Right lobe of liver (tissue), 6 donors: ENCODE data around the gene IFFO2. TPM values are rescaled to one million over a fixed set of nuclear protein-coding genes. Genes with fewer than 3 reads are reported as not detected.
A peak's percentile ranks its signal among the peaks of the same experiment; 100 is the strongest.

ENCODE experiments used
- ATAC-seq, 4 donors: fragments of 200-7000 bp; cut with Tn5 transposase; one replicate each; pipeline ENCODE4 v1.9.1; 2020; ENCODE audit warnings: mild to moderate bottlenecking in 4 of 4, moderate library complexity in 4 of 4
- DNase-seq, 3 donors: peaks; one replicate each; pipeline ENCODE4 v3.0.0-alpha.2; 2020
- H3K27ac ChIP-seq, 3 donors: fragments of 200-600 bp; one replicate each; pipeline ENCODE4 v1.8.0; 2022
- H3K27me3 ChIP-seq, 2 donors: fragments of 200-600 bp; one replicate each; pipeline ENCODE4 v1.8.0; 2022
- H3K36me3 ChIP-seq, 4 donors: fragments of 200-600 bp; sonication (generic) in 1 of 4; one replicate each; pipeline versions ENCODE4 v1.5.1 to v1.8.0; 2017 to 2022; ENCODE audit warnings: control low read depth in 1 of 4
- H3K4me1 ChIP-seq, 4 donors: fragments of 200-600 bp; sonication (generic) in 1 of 4; one replicate each; pipeline versions ENCODE4 v1.5.1 to v1.8.0; 2017 to 2022; ENCODE audit warnings: control low read depth in 1 of 4
- H3K4me3 ChIP-seq, 3 donors: fragments of 200-600 bp; one replicate each; pipeline ENCODE4 v1.8.0; 2022
- H3K9me3 ChIP-seq, 4 donors: fragments of 200-600 bp; sonication (generic) in 1 of 4; one replicate each; pipeline versions ENCODE4 v1.5.1 to v1.8.0; 2017 to 2022; ENCODE audit warnings: control low read depth in 1 of 4
- POLR2A ChIP-seq: fragments of 450-650 bp; IDR thresholded peaks from one replicate; pipeline ENCODE4 v1.6.1; 2017; ENCODE audit warnings: antibody characterized with exemption, mild to moderate bottlenecking
- WGBS: methylation state at CpG from one replicate; pipeline ENCODE4 v1.1.6; 2018; ENCODE audit warnings: low coverage, low lambda C conversion rate; ENCODE audit not compliant: insufficient coverage; ENCODE audit errors: missing lambda C conversion rate; 5-methylcytosine and 5-hydroxymethylcytosine counted together
- intact Hi-C, 2 donors: fragments of 100-400 bp; cut with DNase I; formaldehyde crosslinking; loops; one replicate each; pipeline versions ENCODE4 v1.11.2 to v1.14.1; 2022
- total RNA-seq, 6 experiments: library from RNA; depleted of rRNA in 2 of 6; stranded (reverse); fragments of >200 nt in 2 of 6; fragmentation: NEBNext Ultra II Directional in 3 of 6; extraction: Animal tissue kit (Norgen Biotek cat#: 25700) in 3 of 6; gene quantifications; one replicate each; pipeline versions ENCODE4 v1.1.0 to v1.2.4, GENCODE V29; 2016 to 2023
- TF ChIP-seq, protein P1 (sequence below), 4 donors: fragments of 200-600 bp in 3 of 4; fragments of 450-650 bp in 1 of 4; IDR thresholded peaks; one replicate each; pipeline versions ENCODE4 v1.5.1 to v1.8.0; 2016 to 2022; ENCODE audit warnings: antibody characterized with exemption in 4 of 4, mild to moderate bottlenecking in 2 of 4
- donor health status: DM: no; HTN: yes; CAD: no.
- donor health status: DM: no; HTN: no; CAD: no.
- donor health status: DM: no; HTN: no; CAD: no.
- donor health status: DM: no; HTN: yes; CAD: no.
- donor health status: DM: no; HTN: yes; CAD: no.

Gene IFFO2
- total RNA-seq, 6 experiments from 2014 or later: 2.9 to 12.7 (median 7.2) TPM

DNA sequence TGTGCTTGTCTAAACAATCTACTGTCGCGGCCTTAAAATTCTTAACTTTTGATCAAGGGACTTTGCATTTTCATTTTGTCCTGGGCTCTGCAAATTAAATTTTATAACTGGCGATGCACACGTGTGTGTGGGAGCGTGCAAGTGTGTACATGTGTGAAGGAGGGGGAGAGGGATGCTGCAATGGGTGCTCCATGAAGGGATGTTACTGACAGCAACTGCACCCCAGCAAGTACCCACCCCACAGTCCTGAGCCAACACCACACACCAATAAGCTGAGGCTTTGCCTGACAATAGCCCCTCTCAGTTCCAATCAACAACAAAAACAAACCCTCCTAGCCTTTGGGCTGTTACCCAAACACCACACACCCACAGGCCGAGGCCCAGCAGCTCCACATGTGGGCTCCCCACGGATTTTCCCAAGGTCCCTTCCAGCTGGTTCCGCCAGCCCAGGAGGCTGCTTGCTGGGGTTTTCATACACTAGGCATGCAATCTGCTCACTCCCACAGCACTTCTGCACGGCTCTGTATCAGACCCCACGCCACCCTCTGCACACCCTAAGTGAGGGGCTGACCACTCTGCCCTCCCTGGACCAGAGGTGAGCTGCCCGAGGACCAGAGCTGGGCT is 32.8 kb upstream of the IFFO2 start:
- no peak for DNase-seq
- TF ChIP-seq, protein P1, sequence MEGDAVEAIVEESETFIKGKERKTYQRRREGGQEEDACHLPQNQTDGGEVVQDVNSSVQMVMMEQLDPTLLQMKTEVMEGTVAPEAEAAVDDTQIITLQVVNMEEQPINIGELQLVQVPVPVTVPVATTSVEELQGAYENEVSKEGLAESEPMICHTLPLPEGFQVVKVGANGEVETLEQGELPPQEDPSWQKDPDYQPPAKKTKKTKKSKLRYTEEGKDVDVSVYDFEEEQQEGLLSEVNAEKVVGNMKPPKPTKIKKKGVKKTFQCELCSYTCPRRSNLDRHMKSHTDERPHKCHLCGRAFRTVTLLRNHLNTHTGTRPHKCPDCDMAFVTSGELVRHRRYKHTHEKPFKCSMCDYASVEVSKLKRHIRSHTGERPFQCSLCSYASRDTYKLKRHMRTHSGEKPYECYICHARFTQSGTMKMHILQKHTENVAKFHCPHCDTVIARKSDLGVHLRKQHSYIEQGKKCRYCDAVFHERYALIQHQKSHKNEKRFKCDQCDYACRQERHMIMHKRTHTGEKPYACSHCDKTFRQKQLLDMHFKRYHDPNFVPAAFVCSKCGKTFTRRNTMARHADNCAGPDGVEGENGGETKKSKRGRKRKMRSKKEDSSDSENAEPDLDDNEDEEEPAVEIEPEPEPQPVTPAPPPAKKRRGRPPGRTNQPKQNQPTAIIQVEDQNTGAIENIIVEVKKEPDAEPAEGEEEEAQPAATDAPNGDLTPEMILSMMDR (IDR thresholded peaks at IDR 0.05): no peak
- no peak for TF ChIP-seq POLR2A
- WGBS: 100% methylated on average over 3 of the region's 11 CpGs
- H3K36me3 ChIP-seq: no peaks in the 10 kb centered on the region
- H3K9me3 ChIP-seq: no peaks in the 10 kb centered on the region
- intact Hi-C loops: no loop called here
- no peak overlapping the region for H3K27ac ChIP-seq
- ATAC-seq: peak in 1 of 4 donors; percentile 14
- no peaks in the 10 kb centered on the region for H3K4me1 ChIP-seq
- no peaks in the 10 kb centered on the region for H3K27me3 ChIP-seq
- no peak overlapping the region for H3K4me3 ChIP-seq

DNA sequence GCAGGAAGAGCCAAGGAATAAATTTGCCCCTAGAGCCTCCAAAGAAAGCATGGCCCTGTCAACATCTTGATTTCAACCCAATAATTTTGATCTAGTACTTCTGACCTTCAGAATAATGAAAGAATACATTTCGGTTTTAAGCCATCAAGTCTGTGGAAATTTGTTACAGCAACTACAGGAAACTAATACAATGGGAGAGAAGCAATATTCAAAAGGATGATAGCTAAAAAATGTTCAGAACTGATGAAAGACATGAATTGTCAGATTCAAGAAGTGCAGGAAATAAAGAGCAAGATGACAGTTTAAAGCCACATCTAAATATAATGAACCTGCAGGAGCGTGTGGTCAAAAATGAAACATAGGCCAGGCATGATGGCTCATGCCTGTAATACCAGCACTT is 24.8 kb upstream of the IFFO2 start:
- Histone ChIP-seq H3K4me1 (no peaks in the 10 kb centered on the region), H3K9me3 (no peaks in the 10 kb centered on the region), H3K27me3 (no peaks in the 10 kb centered on the region), H3K36me3 (no peaks in the 10 kb centered on the region), H3K4me3 (no peak overlapping the region), H3K27ac (no peak overlapping the region)
- DNase-seq (no peak), ATAC-seq (no peak)
- TF ChIP-seq, protein P1 (IDR thresholded peaks at IDR 0.05): no peak
- TF ChIP-seq POLR2A: no peak
- intact Hi-C loops: no loop called here
- WGBS: 100% methylated on average over 2 of the region's 2 CpGs

DNA sequence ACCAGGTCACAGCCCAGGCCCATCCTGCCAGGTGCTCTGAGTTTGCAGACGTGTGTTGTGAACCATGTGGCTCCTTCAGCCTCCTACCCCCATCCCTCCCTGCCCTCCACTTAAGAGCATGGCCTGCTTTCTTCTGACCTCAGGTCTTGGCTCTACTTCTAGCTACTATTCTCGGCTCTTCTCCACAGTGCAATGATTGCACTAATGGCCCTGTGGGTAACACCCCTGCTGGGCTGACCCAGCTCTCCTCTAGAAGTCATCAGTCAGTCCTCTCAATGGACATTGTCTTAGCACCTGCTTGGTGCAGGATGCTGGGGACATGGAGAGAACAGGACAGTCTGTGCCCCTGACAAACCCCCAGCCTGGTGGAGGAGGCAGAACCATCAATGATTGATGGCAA is 22.2 kb upstream of the IFFO2 start:
- H3K36me3 ChIP-seq: no peaks in the 10 kb centered on the region
- intact Hi-C loops: no loop called here
- DNase-seq (no peak), ATAC-seq (no peak)
- TF ChIP-seq, protein P1 (IDR thresholded peaks at IDR 0.05): no peak
- TF ChIP-seq POLR2A: no peak
- no peaks in the 10 kb centered on the region for H3K9me3 ChIP-seq
- H3K27me3 ChIP-seq: no peaks in the 10 kb centered on the region
- H3K27ac ChIP-seq: no peak overlapping the region
- H3K4me1 ChIP-seq: no peaks in the 10 kb centered on the region
- 71% methylated on average over 2 of the region's 2 CpGs for whole genome bisulfite sequencing
- H3K4me3 ChIP-seq: no peak overlapping the region

DNA sequence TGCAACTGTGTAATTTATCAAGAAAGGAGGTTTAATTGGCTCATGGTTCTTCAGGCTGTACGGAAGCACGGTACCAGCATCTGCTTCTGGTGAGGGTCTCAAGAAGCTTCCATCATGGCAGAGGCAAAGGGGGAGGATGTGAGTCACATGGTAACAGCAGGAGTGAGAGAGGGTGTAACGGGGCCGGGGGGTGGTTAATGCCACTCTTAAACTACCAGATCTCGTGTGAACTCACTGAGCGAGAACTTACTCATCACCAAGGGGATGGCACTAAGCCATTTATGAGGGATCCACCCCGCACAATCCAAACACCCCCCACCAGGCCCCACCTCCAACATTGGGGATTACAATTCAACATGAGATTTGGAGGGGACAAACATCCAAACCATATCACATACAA is 21.0 kb upstream of the IFFO2 start:
- no peaks in the 10 kb centered on the region for H3K36me3 ChIP-seq
- no peaks in the 10 kb centered on the region for H3K27me3 ChIP-seq
- DNase-seq (peak in 1 of 3 donors; percentile 17), ATAC-seq (no peak)
- intact Hi-C loops: no loop called here
- TF ChIP-seq POLR2A: no peak
- TF ChIP-seq, protein P1 (IDR thresholded peaks at IDR 0.05): no peak
- no peak overlapping the region for H3K4me3 ChIP-seq
- H3K27ac ChIP-seq: no peak overlapping the region
- H3K9me3 ChIP-seq: no peaks in the 10 kb centered on the region
- H3K4me1 ChIP-seq: no peaks in the 10 kb centered on the region
- WGBS: 78% methylated on average over 7 of the region's 7 CpGs
